ENCODE data around the gene ARHGEF28.

- TF ChIP-seq CTCF (IDR thresholded peaks at IDR 0.05): no peak
- no peak for TF ChIP-seq POLR2A (IDR thresholded peaks at IDR 0.05)
- no peak for TF ChIP-seq POLR2AphosphoS5 (IDR thresholded peaks at IDR 0.05)
- no peak for TF ChIP-seq EP300 (IDR thresholded peaks at IDR 0.05; ENCODE audit: low read depth)
These were observed 297.0 kb downstream of the ARHGEF28 start for GRCh38 chr5:73922875-73923557.
